H1 (cell line): ENCODE results near the gene SLC37A1. TPM values are rescaled to one million over a fixed set of nuclear protein-coding genes. Genes with fewer than 3 reads are reported as not detected.

ENCODE experiments used
- CTCF ChIA-PET: fragments of 300-600 bp; sonication (Branson Sonifier 250); formaldehyde crosslinking; loops from one replicate; lab custom pipeline; 2021; ENCODE audit not compliant: partially characterized antibody; lab: Charles Lee
- POLR2A ChIA-PET: fragments of 300-600 bp; sonication (Branson Sonifier 250); formaldehyde crosslinking; loops from one replicate; lab custom pipeline; 2021; ENCODE audit warnings: inconsistent platforms; ENCODE audit not compliant: partially characterized antibody; lab: Charles Lee
- DNase-seq, 2 experiments: peaks; one replicate each; pipeline versions ENCODE4 v3.0.0 to v3.0.0-alpha.2; 2010 to 2022; ENCODE audit warnings: low spot score in 2 of 2, low read depth in 1 of 2, mixed read lengths in 1 of 2
- FAIRE-seq: peaks from 2 replicates; lab custom pipeline; 2011; peaks lifted over from hg19 to GRCh38; lab: Jason Lieb, UNC
- H2AFZ ChIP-seq: 2 replicates; pipeline ENCODE4 v1.8.1; 2012; ENCODE audit warnings: low read length, inconsistent platforms
- H2AK5ac ChIP-seq: 2 replicates; pipeline ENCODE4 v1.6.1; 2013; ENCODE audit warnings: low read depth, low read length
- H2BK120ac ChIP-seq: replicated peaks from 2 replicates; pipeline ENCODE3; 2013; ENCODE audit warnings: low read depth, low read length, inconsistent platforms
- H2BK12ac ChIP-seq: 2 replicates; pipeline ENCODE4 v1.6.1; 2013; ENCODE audit warnings: low read depth, low read length
- H2BK15ac ChIP-seq: 2 replicates; pipeline ENCODE4 v1.6.1; 2013; ENCODE audit warnings: low read length
- H2BK20ac ChIP-seq: 2 replicates; pipeline ENCODE4 v1.6.1; 2013; ENCODE audit warnings: low read length
- H2BK5ac ChIP-seq: 2 replicates; pipeline ENCODE4 v1.6.1; 2013; ENCODE audit warnings: low read depth, low read length
- H3K14ac ChIP-seq: 2 replicates; pipeline ENCODE4 v1.6.1; 2013; ENCODE audit warnings: inconsistent platforms; ENCODE audit not compliant: insufficient read length
- H3K18ac ChIP-seq: 2 replicates; pipeline ENCODE4 v1.6.1; 2013; ENCODE audit warnings: low read length; ENCODE audit errors: extremely low read depth
- H3K23ac ChIP-seq: 2 replicates; pipeline ENCODE4 v1.6.1; 2013; ENCODE audit warnings: inconsistent platforms; ENCODE audit not compliant: insufficient read length
- H3K23me2 ChIP-seq: 2 replicates; pipeline ENCODE4 v1.6.1; 2013; ENCODE audit warnings: low read depth, low read length
- H3K27ac ChIP-seq: 2 replicates; pipeline ENCODE4 v1.6.1; 2011; ENCODE audit warnings: low read depth, low read length, inconsistent platforms
- H3K27me3 ChIP-seq, 4 experiments: replicated peaks in 1 of 4; 1 replicate in 1 of 4; 2 replicates in 3 of 4; pipeline versions ENCODE4 v1.6.1 to v1.8.1; 2011 to 2013; ENCODE audit warnings: low read length in 3 of 4, mild to moderate bottlenecking in 3 of 4, inconsistent platforms in 2 of 4, mixed read lengths in 2 of 4, moderate library complexity in 1 of 4; ENCODE audit not compliant: control insufficient read depth in 3 of 4, insufficient read depth in 3 of 4; ENCODE audit errors: extremely low read depth in 1 of 4
- H3K36me3 ChIP-seq, 4 experiments: 2 replicates each; pipeline versions ENCODE4 v1.6.1 to v1.8.1; 2011 to 2013; ENCODE audit warnings: mild to moderate bottlenecking in 4 of 4, low read length in 3 of 4, moderate library complexity in 2 of 4, control low read depth in 1 of 4, inconsistent platforms in 1 of 4; ENCODE audit not compliant: insufficient read depth in 4 of 4, control insufficient read depth in 2 of 4
- H3K4ac ChIP-seq: replicated peaks from 2 replicates; pipeline ENCODE3; 2013; ENCODE audit warnings: low read length, low read depth, mixed read lengths, inconsistent platforms; ENCODE audit not compliant: insufficient read length
- H3K4me1 ChIP-seq, 4 experiments: replicated peaks in 1 of 4; 1 replicate in 1 of 4; 2 replicates in 3 of 4; pipeline versions ENCODE4 v1.6.1 to v1.8.1; 2011 to 2013; ENCODE audit warnings: low read length in 3 of 4, inconsistent platforms in 2 of 4, mixed read lengths in 1 of 4; ENCODE audit not compliant: insufficient read depth in 4 of 4, control insufficient read depth in 3 of 4
- H3K4me2 ChIP-seq, 2 experiments: 2 replicates each; pipeline versions ENCODE4 v1.6.1 to v1.8.1; 2011 to 2013; ENCODE audit warnings: low read depth in 2 of 2, low read length in 2 of 2, control low read depth in 1 of 2, inconsistent platforms in 1 of 2, mild to moderate bottlenecking in 1 of 2; ENCODE audit not compliant: insufficient read depth in 1 of 2
- H3K4me3 ChIP-seq, 4 experiments: fragments of 200-600, 300-600 bp in 1 of 4; sonication (generic), shearing (Covaris generic), sonication (Bioruptor Twin) in 1 of 4; 2 replicates each; pipeline versions ENCODE4 v1.5.1 to v1.8.1; 2011 to 2016; ENCODE audit warnings: low read length in 4 of 4, low read depth in 3 of 4, control low read depth in 2 of 4, inconsistent platforms in 2 of 4, mild to moderate bottlenecking in 2 of 4, mixed read lengths in 1 of 4, moderate library complexity in 1 of 4; ENCODE audit not compliant: insufficient read depth in 2 of 4; ENCODE audit errors: extremely low read depth in 1 of 4
- H3K56ac ChIP-seq: replicated peaks from 2 replicates; pipeline ENCODE3; 2013; ENCODE audit warnings: low read depth, mild to moderate bottlenecking, mixed read lengths, low read length, inconsistent platforms; ENCODE audit not compliant: insufficient read length
- H3K79me1 ChIP-seq: 2 replicates; pipeline ENCODE4 v1.6.1; 2013; ENCODE audit warnings: low read depth, low read length, control low read depth
- H3K79me2 ChIP-seq, 2 experiments: 2 replicates each; pipeline versions ENCODE4 v1.6.1 to v1.8.1; 2012 to 2013; ENCODE audit warnings: low read length in 2 of 2, mild to moderate bottlenecking in 2 of 2, inconsistent platforms in 1 of 2; ENCODE audit not compliant: insufficient read depth in 2 of 2, control insufficient read depth in 1 of 2
- H3K9ac ChIP-seq, 4 experiments: replicated peaks in 1 of 4; 1 replicate in 1 of 4; 2 replicates in 3 of 4; pipeline versions ENCODE4 v1.6.1 to v1.8.1; 2011 to 2013; ENCODE audit warnings: low read depth in 3 of 4, low read length in 3 of 4, control low read depth in 2 of 4, mild to moderate bottlenecking in 2 of 4, moderate library complexity in 2 of 4, inconsistent platforms in 1 of 4; ENCODE audit errors: extremely low read depth in 1 of 4
- H3K9me3 ChIP-seq, 2 experiments: 2 replicates each; pipeline versions ENCODE4 v1.6.1 to v1.8.1; 2012 to 2013; ENCODE audit warnings: mild to moderate bottlenecking in 2 of 2, moderate library complexity in 2 of 2, control low read depth in 1 of 2, inconsistent platforms in 1 of 2, low read depth in 1 of 2, low read length in 1 of 2, mixed read lengths in 1 of 2; ENCODE audit not compliant: insufficient read depth in 2 of 2
- H4K20me1 ChIP-seq, 2 experiments: replicated peaks in 1 of 2; 2 replicates each; pipeline versions ENCODE3 to v1.8.1; 2011 to 2013; ENCODE audit warnings: inconsistent platforms in 2 of 2, low read length in 2 of 2, mild to moderate bottlenecking in 1 of 2; ENCODE audit not compliant: insufficient read depth in 2 of 2, control insufficient read depth in 1 of 2
- H4K5ac ChIP-seq: 2 replicates; pipeline ENCODE4 v1.6.1; 2013; ENCODE audit warnings: low read length, low read depth, mixed read lengths, inconsistent platforms; ENCODE audit not compliant: insufficient read length
- H4K8ac ChIP-seq: 2 replicates; pipeline ENCODE4 v1.8.0; 2013; ENCODE audit warnings: mild to moderate bottlenecking, moderate library complexity, low read length, inconsistent platforms; ENCODE audit not compliant: insufficient read depth; ENCODE audit errors: extremely low read depth
- H4K91ac ChIP-seq: replicated peaks from 2 replicates; pipeline ENCODE3; 2013; ENCODE audit warnings: low read length, mixed read lengths, inconsistent platforms; ENCODE audit not compliant: insufficient read length
- FOSL1 ChIP-seq: IDR thresholded peaks from 2 replicates; pipeline ENCODE4 v1.6.1; 2011; ENCODE audit warnings: mild to moderate bottlenecking, low read depth, low read length, moderate library complexity; ENCODE audit not compliant: insufficient read depth
- JUN ChIP-seq: IDR thresholded peaks from 2 replicates; pipeline ENCODE4 v1.6.1; 2011; ENCODE audit warnings: low read depth, mild to moderate bottlenecking, improper control_type of control experiment, low read length
- KDM1A ChIP-seq: fragments of 200-600, 300-600 bp; sonication (generic); IDR thresholded peaks from 2 replicates; pipeline ENCODE4 v1.7.1; 2016; ENCODE audit warnings: mild to moderate bottlenecking, low read length, borderline replicate concordance
- RAD21 ChIP-seq, 2 experiments: IDR thresholded peaks in 1 of 2; conservative IDR thresholded peaks in 1 of 2; 2 replicates each; pipeline ENCODE4 v1.6.1; 2011; ENCODE audit warnings: low read depth in 2 of 2, low read length in 2 of 2, improper control_type of control experiment in 1 of 2, inconsistent platforms in 1 of 2, mild to moderate bottlenecking in 1 of 2, moderate library complexity in 1 of 2
- SIN3A ChIP-seq, 2 experiments: IDR thresholded peaks in 1 of 2; conservative IDR thresholded peaks in 1 of 2; 2 replicates each; pipeline ENCODE4 v1.6.1; 2011 to 2012; ENCODE audit warnings: low read length in 2 of 2, improper control_type of control experiment in 1 of 2, low read depth in 1 of 2, mild to moderate bottlenecking in 1 of 2
- WGBS, 2 experiments: shearing (Covaris generic) in 1 of 2; methylation state at CpG; one replicate each; pipeline versions ENCODE4 v1.1.6 to v1.1.7; 2013 to 2015; ENCODE audit warnings: low lambda C conversion rate in 2 of 2, mixed read lengths in 2 of 2, inconsistent platforms in 1 of 2, low coverage in 1 of 2, missing lambda C conversion rate in 1 of 2; ENCODE audit not compliant: insufficient replicate concordance in 2 of 2, insufficient coverage in 1 of 2, insufficient read length in 1 of 2; ENCODE audit errors: extremely low coverage in 1 of 2, missing lambda C conversion rate in 1 of 2; 5-methylcytosine and 5-hydroxymethylcytosine counted together
- polyA plus RNA-seq, 7 experiments: library from polyadenylated mRNA; depleted of rRNA in 3 of 7; stranded (reverse) in 5 of 7; unstranded in 2 of 7; fragments of >200 nt in 5 of 7; fragments of 200-250 nt in 2 of 7; gene quantifications; 1 replicate in 5 of 7; 2 replicates in 1 of 7; 4 replicates in 1 of 7; pipeline versions ENCODE4 v1.2.1 to v1.2.3, GENCODE V29; 2011 to 2013; ENCODE audit warnings: missing spikeins in 2 of 7, mixed read lengths in 2 of 7
- total RNA-seq: library from RNA; stranded (reverse); fragmentation: NEBNext Ultra II Directional; extraction: Animal tissue kit (Norgen Biotek cat#: 25700); gene quantifications from 2 replicates; pipeline ENCODE4 v1.2.1, GENCODE V29; 2021
- TF ChIP-seq, protein P1 (sequence below): IDR thresholded peaks from 2 replicates; pipeline ENCODE4 v1.6.1; 2011; ENCODE audit warnings: low read length, improper control_type of control experiment
- TF ChIP-seq, protein P2 (sequence below): IDR thresholded peaks from 2 replicates; pipeline ENCODE4 v1.6.1; 2012; ENCODE audit warnings: inconsistent platforms

Gene SLC37A1
- total and polyA plus RNA-seq, 2 of the 8 experiments (the other 6 are each of a cell fraction or from before 2014, with no cell fraction given) = 15.6 to 30.9 TPM

- Histone ChIP-seq H2BK5ac (no peak overlapping the region), H4K91ac (no peak overlapping the region), H3K36me3 (no peaks in the 10 kb centered on the region; a peak in 1 of 8 replicates), H3K79me2 (no peaks in the 10 kb centered on the region), H3K4me3 (no peak overlapping the region), H2BK15ac (no peak overlapping the region), H3K79me1 (no peaks in the 10 kb centered on the region), H3K9ac (no peak overlapping the region), H2BK120ac (no peak overlapping the region), H2BK12ac (no peak overlapping the region), H3K14ac (no peak overlapping the region), H3K23me2 (peaks cover 11% of the 10 kb centered on the region; the same call in 1 of the 2 replicates), H2BK20ac (no peak overlapping the region), H4K5ac (no peak overlapping the region), H3K23ac (no peak overlapping the region), H3K9me3 (no peaks in the 10 kb centered on the region), H3K4ac (no peak overlapping the region), H3K56ac (no peak overlapping the region), H4K20me1 (peaks cover 0 to 7% of the 10 kb centered on the region in 2 experiments), H2AFZ (no peak overlapping the region), H3K27me3 (no peaks in the 10 kb centered on the region; a peak in 1 of 7 replicates), H4K8ac (no peak overlapping the region), H3K4me2 (no peak overlapping the region), H3K4me1 (peaks cover 0 to 8% (median 3%) of the 10 kb centered on the region in 4 experiments; a peak in 4 of 7 replicates), H3K27ac (no peak overlapping the region), H2AK5ac (no peak overlapping the region), H3K18ac (no peak overlapping the region)
- CTCF ChIA-PET = interaction anchor here (0.8 to 1.4 kb wide), 3 partner anchors 11 to 26 kb away, joined by 3 to 4 read pairs (median 3); no protein-coding TSS in a partner anchor
- 85% methylated on average over 3 of the region's 3 CpGs; no CpG with 5 or more reads in 1 of the 2 experiments for WGBS, 2 experiments
- FAIRE-seq = no peak
- DNase-seq = no peak
- TF ChIP-seq SIN3A (conservative IDR thresholded peaks at IDR 0.05 in 1 of 2, IDR thresholded peaks at IDR 0.05 in 1 of 2; ENCODE audit: low read depth in 1 of 2, low read length in 2 of 2) (no peak), KDM1A (no peak), RAD21 (IDR thresholded peaks at IDR 0.05 in 1 of 2, conservative IDR thresholded peaks at IDR 0.05 in 1 of 2; ENCODE audit: low read depth in 2 of 2, low read length in 2 of 2) (peak; percentile 9 to 27; a peak in 1 of 4 replicates), JUN (no peak), FOSL1 (no peak)
- TF ChIP-seq, protein P1, sequence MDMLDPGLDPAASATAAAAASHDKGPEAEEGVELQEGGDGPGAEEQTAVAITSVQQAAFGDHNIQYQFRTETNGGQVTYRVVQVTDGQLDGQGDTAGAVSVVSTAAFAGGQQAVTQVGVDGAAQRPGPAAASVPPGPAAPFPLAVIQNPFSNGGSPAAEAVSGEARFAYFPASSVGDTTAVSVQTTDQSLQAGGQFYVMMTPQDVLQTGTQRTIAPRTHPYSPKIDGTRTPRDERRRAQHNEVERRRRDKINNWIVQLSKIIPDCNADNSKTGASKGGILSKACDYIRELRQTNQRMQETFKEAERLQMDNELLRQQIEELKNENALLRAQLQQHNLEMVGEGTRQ = no peak
- TF ChIP-seq, protein P2, sequence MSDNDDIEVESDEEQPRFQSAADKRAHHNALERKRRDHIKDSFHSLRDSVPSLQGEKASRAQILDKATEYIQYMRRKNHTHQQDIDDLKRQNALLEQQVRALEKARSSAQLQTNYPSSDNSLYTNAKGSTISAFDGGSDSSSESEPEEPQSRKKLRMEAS = no peak
- POLR2A ChIA-PET = interaction anchor here (1.8 kb wide), 1 partner anchor 35 kb away, joined by 6 read pairs; the partner anchor contains the start of gene PDE9A
These were observed 105.1 kb downstream of the SLC37A1 start for GRCh38 chr21:42618707-42619102.
